ENCODE data around the gene HPX.

GRCh38 chr11:6405052-6405667, 35.6 kb downstream of the HPX start:
- TF ChIP-seq CTCF (IDR thresholded peaks at IDR 0.05) (no peak), POLR2A (IDR thresholded peaks at IDR 0.05) (no peak)
